Upper lobe of left lung (tissue), 6 donors: ENCODE measurements around the gene ULBP2. TPM values are rescaled to one million over a fixed set of nuclear protein-coding genes. Genes with fewer than 3 reads are reported as not detected.
"Not testable (repeated sequence)": the region's sequence is repeated elsewhere in the genome, so short reads cannot be mapped to it uniquely, and the experiment has no call there.

Experiments
- ATAC-seq, 2 donors: fragments of 200-7000 bp; cut with Tn5 transposase; one replicate each; pipeline ENCODE4 v1.9.1; 2022; ENCODE audit warnings: mild to moderate bottlenecking in 2 of 2, moderate library complexity in 2 of 2; ENCODE audit not compliant: low FRiP score in 2 of 2
- DNase-seq, 2 donors: peaks; one replicate each; pipeline ENCODE4 v3.0.0-alpha.2; 2019 to 2020
- H3K27ac ChIP-seq, 4 donors: fragments of 200-600 bp; sonication (generic); one replicate each; pipeline ENCODE4 v1.5.1; 2016 to 2019
- H3K27me3 ChIP-seq, 4 donors: fragments of 200-600 bp; sonication (generic); one replicate each; pipeline ENCODE4 v1.5.1; 2017 to 2019
- H3K36me3 ChIP-seq, 4 donors: fragments of 200-600 bp; sonication (generic); one replicate each; pipeline ENCODE4 v1.5.1; 2016 to 2019
- H3K4me1 ChIP-seq, 4 donors: fragments of 200-600 bp; sonication (generic); one replicate each; pipeline ENCODE4 v1.5.1; 2018 to 2019
- H3K4me3 ChIP-seq, 4 donors: fragments of 200-600 bp; sonication (generic); one replicate each; pipeline ENCODE4 v1.5.1; 2017 to 2019; ENCODE audit warnings: mild to moderate bottlenecking in 2 of 4, moderate library complexity in 1 of 4
- H3K9me3 ChIP-seq, 4 donors: fragments of 200-600 bp; sonication (generic); one replicate each; pipeline ENCODE4 v1.5.1; 2018 to 2019
- EP300 ChIP-seq, 4 donors: sonication (generic); formaldehyde crosslinking; IDR thresholded peaks; one replicate each; pipeline ENCODE4 v1.5.1; 2017; ENCODE audit warnings: antibody characterized with exemption in 4 of 4, control low read depth in 2 of 4
- POLR2A ChIP-seq, 4 donors: fragments of 450-650 bp; IDR thresholded peaks; one replicate each; pipeline ENCODE4 v1.5.1; 2016 to 2017; ENCODE audit warnings: antibody characterized with exemption in 4 of 4, mild to moderate bottlenecking in 2 of 4
- POLR2AphosphoS5 ChIP-seq, 2 donors: sonication (generic); formaldehyde crosslinking; IDR thresholded peaks; one replicate each; pipeline ENCODE4 v1.5.1; 2017; ENCODE audit warnings: antibody characterized with exemption in 2 of 2
- WGBS, 2 donors: methylation state at CpG; one replicate each; pipeline ENCODE4 v1.1.5; 2017 to 2018; 5-methylcytosine and 5-hydroxymethylcytosine counted together
- total RNA-seq, 6 donors: library from RNA; depleted of rRNA in 4 of 6; stranded (reverse); fragments of >200 nt in 4 of 6; gene quantifications; one replicate each; pipeline versions ENCODE4 v1.1.0 to v1.2.1, GENCODE V29; 2016 to 2021
- TF ChIP-seq, protein P1 (sequence below), 6 experiments: fragments of 450-650 bp in 4 of 6; fragments of 200-600 bp in 2 of 6; sonication (generic) in 2 of 6; IDR thresholded peaks; one replicate each; pipeline ENCODE4 v1.5.1; 2016 to 2019; ENCODE audit warnings: antibody characterized with exemption in 6 of 6
- donor health status: DM: no; HTN: no; CAD: no; lungs with moderate emphysema.
- donor health status: DM: no; HTN: yes; CAD: no; lungs with severe emphysema.

ULBP2 gene
- total RNA-seq, 6 donors from 2014 or later = 1.00 to 3.7 (median 1.5) TPM; not detected in 2

DNA sequence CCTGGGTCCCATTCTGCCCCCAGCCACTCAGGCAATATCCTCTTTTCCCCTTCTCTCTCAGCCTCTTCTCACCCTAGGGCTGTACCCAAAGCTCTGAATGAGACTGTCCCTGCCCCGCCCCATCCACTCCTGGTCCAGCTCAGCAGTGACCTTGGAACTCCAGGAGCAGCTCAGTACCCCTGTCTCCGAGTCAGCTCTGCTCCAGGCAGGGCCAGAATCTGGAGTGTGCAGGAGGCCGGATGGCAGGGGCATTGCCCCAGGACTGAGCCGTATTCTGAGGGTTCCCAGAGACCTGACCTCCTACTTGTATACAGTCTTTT lies 16.9 kb upstream of the ULBP2 start:
- ATAC-seq = peak in 1 of 2 donors; percentile 1
- Histone ChIP-seq H3K36me3 (no peaks in the 10 kb centered on the region), H3K4me1 (peaks cover 22 to 38% (median 29%) of the 10 kb centered on the region in 4 donors), H3K4me3 (no peak overlapping the region), H3K27me3 (peaks cover 0 to 6% (median 1%) of the 10 kb centered on the region in 4 donors), H3K27ac (peak overlapping the region in 2 of 4 donors; percentile 82 to 83), H3K9me3 (no peaks in the 10 kb centered on the region)
- TF ChIP-seq, protein P1, sequence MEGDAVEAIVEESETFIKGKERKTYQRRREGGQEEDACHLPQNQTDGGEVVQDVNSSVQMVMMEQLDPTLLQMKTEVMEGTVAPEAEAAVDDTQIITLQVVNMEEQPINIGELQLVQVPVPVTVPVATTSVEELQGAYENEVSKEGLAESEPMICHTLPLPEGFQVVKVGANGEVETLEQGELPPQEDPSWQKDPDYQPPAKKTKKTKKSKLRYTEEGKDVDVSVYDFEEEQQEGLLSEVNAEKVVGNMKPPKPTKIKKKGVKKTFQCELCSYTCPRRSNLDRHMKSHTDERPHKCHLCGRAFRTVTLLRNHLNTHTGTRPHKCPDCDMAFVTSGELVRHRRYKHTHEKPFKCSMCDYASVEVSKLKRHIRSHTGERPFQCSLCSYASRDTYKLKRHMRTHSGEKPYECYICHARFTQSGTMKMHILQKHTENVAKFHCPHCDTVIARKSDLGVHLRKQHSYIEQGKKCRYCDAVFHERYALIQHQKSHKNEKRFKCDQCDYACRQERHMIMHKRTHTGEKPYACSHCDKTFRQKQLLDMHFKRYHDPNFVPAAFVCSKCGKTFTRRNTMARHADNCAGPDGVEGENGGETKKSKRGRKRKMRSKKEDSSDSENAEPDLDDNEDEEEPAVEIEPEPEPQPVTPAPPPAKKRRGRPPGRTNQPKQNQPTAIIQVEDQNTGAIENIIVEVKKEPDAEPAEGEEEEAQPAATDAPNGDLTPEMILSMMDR (IDR thresholded peaks at IDR 0.05) = no peak
- TF ChIP-seq POLR2AphosphoS5 (IDR thresholded peaks at IDR 0.05) = no peak
- no peak for TF ChIP-seq EP300 (IDR thresholded peaks at IDR 0.05)
- no peak for TF ChIP-seq POLR2A (IDR thresholded peaks at IDR 0.05)
- WGBS, 2 donors = 71 to 76% methylated on average over 4 of the region's 4 CpGs
- peak in 1 of 2 donors; percentile 14 for DNase-seq

DNA sequence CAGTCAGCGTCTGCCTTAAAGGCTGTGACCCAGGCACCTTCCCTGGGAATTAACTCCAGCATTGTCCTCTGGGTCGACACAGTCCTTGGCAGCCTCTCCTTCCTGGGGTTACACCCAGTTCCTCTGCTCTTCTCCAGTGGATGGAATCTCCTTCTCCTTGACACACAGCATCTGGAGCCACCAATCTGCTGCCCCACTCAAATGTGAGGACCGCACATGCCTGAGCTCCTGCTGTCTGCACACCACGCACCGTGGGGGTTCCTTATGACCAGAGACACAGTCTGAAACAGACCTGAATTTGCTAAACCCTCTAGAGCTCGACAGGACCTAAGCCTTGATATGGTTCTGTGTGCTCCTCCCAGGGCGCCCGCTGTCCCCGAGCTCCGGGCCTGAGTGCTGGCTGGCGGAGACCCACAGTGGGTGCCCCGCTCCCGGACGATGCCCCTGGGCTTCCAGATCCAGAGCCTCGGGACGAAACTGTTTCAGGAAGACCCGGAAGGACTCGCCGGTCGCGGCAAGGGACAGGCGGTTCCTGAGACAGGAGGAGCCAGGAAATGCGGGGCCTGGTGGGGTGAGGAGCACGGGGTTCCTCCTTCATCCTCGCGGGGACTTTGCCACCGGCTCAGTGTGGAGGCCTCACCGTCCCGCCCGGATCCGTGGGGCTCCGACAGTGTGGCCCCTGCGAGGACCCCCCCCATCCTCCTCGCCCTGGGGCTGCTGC lies 16.4 kb upstream of the ULBP2 start:
- ATAC-seq (peak; percentile 48 to 51), DNase-seq (peak; percentile 31 to 85)
- Histone ChIP-seq H3K27ac (peak overlapping the region; percentile 60 to 83 (median 79)), H3K9me3 (no peaks in the 10 kb centered on the region), H3K4me3 (peak overlapping the region; percentile 22 to 61 (median 49)), H3K36me3 (no peaks in the 10 kb centered on the region), H3K4me1 (peaks cover 22 to 38% (median 29%) of the 10 kb centered on the region in 4 donors), H3K27me3 (peaks cover 0 to 6% (median 3%) of the 10 kb centered on the region in 4 donors)
- TF ChIP-seq POLR2AphosphoS5 (IDR thresholded peaks at IDR 0.05) (no peak), POLR2A (IDR thresholded peaks at IDR 0.05) (no peak), EP300 (IDR thresholded peaks at IDR 0.05) (no peak)
- TF ChIP-seq, protein P1 (IDR thresholded peaks at IDR 0.05) = no peak
- WGBS, 2 donors = 9 to 19% methylated on average over 13 to 21 of the region's 34 CpGs

DNA sequence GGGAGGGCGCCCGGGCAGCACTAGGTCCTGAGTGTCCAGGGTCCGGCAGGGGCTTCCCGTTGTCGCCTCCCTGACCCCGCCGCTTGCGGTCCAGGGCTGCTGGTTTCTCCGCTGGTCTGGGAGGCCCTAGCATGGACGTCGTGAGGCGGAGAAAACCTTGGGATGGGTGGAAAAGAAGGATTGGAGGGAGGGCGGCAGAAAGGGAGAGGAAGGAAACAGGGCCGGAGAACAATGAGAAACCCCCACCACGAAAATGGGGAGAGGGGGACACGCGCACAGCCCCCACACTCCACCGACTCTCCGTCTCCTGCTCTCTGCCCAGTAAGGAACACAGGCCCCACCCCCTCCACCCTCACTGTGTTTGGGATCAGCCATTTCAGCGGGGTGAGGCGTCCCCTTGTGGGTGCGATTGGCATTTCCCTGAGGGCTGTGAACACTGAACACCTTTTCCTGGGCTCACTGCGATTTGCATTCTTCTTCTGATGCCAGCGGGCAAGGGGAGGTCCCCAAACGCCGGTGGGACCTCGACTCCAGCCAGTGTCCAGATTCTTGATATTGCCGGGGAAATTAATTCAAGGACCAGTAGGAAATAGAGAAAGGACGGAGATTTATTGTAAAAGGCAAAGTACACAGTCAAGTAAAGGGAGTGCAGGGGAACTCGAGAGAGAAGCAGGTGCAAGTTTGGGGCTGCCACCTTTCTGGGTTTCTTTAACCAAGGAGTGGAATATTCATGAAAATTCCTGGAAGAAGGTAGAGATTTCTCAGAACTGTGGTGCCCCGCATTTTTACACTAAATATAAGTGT lies 15.6 kb upstream of the ULBP2 start:
- no peaks in the 10 kb centered on the region for H3K9me3 ChIP-seq
- ATAC-seq (peak; percentile 92 to 94), DNase-seq (peak in 1 of 2 donors; percentile 91)
- H3K27me3 ChIP-seq = peaks cover 0 to 6% (median 3%) of the 10 kb centered on the region in 4 donors
- H3K27ac ChIP-seq = peak overlapping the region; percentile 60 to 83 (median 79)
- WGBS, 2 donors = 3% methylated on average over 28 to 31 of the region's 31 CpGs
- no peaks in the 10 kb centered on the region for H3K36me3 ChIP-seq
- TF ChIP-seq, protein P1 (IDR thresholded peaks at IDR 0.05) = peak; percentile 91 to 96 (median 95)
- no peak for TF ChIP-seq POLR2AphosphoS5 (IDR thresholded peaks at IDR 0.05)
- peaks cover 22 to 38% (median 29%) of the 10 kb centered on the region in 4 donors for H3K4me1 ChIP-seq
- peak overlapping the region; percentile 22 to 61 (median 49) for H3K4me3 ChIP-seq

DNA sequence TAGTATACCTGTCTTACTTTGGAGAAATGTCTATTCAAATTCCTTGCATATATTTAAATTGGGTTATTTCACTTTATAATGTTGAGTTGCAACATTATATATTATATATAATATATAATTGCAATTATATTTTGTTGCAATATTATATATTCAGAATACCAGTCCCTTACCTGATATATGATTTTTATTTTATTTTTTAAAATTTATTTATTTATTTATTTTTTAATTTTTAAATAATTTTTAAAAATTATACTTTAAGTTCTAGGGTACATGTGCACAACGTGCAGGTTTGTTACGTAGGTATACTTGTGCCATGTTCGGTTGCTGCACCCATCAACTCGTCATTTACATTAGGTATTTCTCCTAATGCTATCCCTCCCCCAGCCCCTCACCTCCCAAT lies 14.8 kb upstream of the ULBP2 start:
- not testable (repeated sequence) for H3K27ac ChIP-seq, H3K9me3 ChIP-seq, DNase-seq, H3K4me3 ChIP-seq, H3K36me3 ChIP-seq, ATAC-seq, H3K27me3 ChIP-seq
- H3K4me1 ChIP-seq = peaks cover 22 to 38% (median 29%) of the 10 kb centered on the region in 4 donors
- WGBS, 2 donors = 84 to 87% methylated on average over 4 of the region's 4 CpGs

DNA sequence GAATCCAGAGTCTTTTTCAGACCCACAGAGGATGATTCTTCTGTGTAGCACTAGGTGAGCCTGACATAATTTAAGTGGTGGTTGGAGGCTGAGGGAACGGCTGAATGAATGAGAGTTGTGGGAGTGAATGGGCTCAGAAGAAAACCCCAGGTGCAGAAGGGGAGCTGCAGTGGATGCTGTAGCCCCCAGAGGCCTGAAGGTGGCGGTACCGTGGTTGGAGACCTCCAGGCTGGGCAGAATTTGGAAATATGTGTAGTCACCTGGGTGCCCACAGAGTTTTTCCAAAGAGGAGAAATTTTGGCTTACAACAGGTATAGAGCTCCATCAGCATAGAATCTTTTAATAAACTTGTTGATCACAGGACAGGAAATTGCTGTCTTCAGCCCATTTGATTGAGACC lies 12.4 kb upstream of the ULBP2 start:
- no peak overlapping the region for H3K27ac ChIP-seq
- TF ChIP-seq EP300 (IDR thresholded peaks at IDR 0.05) = no peak
- TF ChIP-seq, protein P1 (IDR thresholded peaks at IDR 0.05) = peak in 1 of 6 experiments; percentile 9
- peaks cover 0 to 6% (median 1%) of the 10 kb centered on the region in 4 donors for H3K27me3 ChIP-seq
- DNase-seq (no peak), ATAC-seq (no peak)
- H3K36me3 ChIP-seq = no peaks in the 10 kb centered on the region
- H3K4me1 ChIP-seq = peaks cover 12 to 21% (median 16%) of the 10 kb centered on the region in 4 donors
- WGBS, 2 donors = 20 to 21% methylated on average over 3 of the region's 3 CpGs
- no peak overlapping the region for H3K4me3 ChIP-seq
- H3K9me3 ChIP-seq = no peaks in the 10 kb centered on the region
